ENCODE results near the gene PIGV.

Gene PIGV

DNA sequence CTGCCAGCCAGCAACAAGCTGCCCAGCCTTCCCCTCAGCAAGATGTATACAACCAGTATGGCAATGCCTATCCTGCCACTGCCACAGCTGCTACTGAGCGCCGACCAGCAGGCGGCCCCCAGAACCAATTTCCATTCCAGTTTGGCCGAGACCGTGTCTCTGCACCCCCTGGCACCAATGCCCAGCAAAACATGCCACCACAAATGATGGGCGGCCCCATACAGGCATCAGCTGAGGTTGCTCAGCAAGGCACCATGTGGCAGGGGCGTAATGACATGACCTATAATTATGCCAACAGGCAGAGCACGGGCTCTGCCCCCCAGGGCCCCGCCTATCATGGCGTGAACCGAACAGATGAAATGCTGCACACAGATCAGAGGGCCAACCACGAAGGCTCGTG is 13.3 kb upstream of the PIGV start:
- DNase-seq (ENCODE audit: low spot score): no peak

DNA sequence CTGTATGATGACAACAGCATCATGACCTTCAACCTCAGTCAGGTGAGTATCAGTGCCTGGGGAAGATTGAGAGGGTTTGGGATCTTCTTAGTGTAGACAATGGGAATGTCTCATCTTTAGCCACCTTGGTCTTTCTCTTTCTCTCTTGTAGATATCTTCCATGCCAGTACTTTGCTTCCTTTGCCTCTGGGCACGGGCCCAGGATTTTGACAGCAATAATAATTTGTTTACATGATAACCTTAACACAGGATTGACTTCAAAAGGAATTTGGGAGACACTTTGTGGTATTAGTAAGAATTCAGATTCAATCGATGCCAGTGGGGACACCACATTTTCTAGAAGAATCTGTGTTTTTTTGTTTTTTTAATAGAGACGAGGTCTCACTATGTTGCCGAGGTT is 12.1 kb upstream of the PIGV start:
- no peak for DNase-seq (ENCODE audit: low spot score)

DNA sequence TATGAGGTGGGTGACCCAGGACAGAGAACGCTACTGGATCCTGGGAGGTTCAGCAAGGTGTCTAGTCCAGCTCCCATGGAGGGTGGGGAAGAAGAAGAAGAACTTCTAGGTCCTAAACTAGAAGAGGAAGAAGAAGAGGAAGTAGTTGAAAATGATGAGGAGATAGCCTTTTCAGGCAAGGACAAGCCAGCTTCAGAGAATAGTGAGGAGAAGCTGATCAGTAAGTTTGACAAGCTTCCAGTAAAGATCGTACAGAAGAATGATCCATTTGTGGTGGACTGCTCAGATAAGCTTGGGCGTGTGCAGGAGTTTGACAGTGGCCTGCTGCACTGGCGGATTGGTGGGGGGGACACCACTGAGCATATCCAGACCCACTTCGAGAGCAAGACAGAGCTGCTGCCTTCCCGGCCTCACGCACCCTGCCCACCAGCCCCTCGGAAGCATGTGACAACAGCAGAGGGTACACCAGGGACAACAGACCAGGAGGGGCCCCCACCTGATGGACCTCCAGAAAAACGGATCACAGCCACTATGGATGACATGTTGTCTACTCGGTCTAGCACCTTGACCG is 8.6 kb upstream of the PIGV start:
- DNase-seq (ENCODE audit: low spot score): no peak

DNA sequence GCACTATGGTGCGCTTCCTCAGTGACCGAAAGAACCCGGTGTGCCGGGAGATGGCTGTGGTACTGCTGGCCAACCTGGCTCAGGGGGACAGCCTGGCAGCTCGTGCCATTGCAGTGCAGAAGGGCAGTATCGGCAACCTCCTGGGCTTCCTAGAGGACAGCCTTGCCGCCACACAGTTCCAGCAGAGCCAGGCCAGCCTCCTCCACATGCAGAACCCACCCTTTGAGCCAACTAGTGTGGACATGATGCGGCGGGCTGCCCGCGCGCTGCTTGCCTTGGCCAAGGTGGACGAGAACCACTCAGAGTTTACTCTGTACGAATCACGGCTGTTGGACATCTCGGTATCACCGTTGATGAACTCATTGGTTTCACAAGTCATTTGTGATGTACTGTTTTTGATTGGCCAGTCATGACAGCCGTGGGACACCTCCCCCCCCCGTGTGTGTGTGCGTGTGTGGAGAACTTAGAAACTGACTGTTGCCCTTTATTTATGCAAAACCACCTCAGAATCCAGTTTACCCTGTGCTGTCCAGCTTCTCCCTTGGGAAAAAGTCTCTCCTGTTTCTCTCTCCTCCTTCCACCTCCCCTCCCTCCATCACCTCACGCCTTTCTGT is 7.3 kb upstream of the PIGV start:
- DNase-seq (ENCODE audit: low spot score): no peak

DNA sequence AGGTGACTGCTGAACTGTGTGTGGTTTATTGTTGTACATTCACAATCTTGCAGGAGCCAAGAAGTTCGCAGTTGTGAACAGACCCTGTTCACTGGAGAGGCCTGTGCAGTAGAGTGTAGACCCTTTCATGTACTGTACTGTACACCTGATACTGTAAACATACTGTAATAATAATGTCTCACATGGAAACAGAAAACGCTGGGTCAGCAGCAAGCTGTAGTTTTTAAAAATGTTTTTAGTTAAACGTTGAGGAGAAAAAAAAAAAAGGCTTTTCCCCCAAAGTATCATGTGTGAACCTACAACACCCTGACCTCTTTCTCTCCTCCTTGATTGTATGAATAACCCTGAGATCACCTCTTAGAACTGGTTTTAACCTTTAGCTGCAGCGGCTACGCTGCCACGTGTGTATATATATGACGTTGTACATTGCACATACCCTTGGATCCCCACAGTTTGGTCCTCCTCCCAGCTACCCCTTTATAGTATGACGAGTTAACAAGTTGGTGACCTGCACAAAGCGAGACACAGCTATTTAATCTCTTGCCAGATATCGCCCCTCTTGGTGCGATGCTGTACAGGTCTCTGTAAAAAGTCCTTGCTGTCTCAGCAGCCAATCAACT is 6.4 kb upstream of the PIGV start:
- DNase-seq (ENCODE audit: low spot score): no peak

DNA sequence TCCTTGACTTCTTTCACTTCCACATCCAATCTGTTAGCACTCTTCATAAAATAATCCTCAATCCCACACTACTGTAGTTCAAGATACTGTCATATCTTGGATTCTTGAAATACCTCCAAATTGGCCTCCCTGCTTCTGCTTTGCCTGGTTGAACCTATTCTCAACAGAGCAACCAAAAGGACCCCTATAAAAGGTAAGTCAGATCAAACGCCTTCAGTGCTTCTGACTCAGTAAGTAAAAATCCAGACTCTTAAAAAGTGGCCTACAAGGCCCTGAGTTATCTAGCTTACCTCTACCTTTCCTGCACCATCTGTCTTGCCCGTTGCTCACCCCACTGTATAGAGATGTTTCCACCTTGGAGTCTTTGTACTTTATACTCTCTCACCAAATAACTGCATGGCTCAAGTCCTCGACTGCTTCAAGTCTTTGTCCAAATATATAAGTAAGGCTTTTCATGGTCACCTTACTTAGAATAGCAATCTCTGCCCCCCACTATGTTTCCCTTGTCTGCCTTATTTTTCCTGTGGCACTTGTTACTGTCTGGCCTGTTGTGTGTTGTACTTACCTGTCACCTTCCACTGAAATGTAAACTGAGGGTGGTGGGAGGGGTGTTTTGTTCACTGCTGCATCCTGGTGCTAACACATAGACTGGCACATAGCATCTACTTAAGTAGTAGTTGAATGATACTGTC is 5.1 kb upstream of the PIGV start:
- DNase-seq (ENCODE audit: low spot score): no peak

DNA sequence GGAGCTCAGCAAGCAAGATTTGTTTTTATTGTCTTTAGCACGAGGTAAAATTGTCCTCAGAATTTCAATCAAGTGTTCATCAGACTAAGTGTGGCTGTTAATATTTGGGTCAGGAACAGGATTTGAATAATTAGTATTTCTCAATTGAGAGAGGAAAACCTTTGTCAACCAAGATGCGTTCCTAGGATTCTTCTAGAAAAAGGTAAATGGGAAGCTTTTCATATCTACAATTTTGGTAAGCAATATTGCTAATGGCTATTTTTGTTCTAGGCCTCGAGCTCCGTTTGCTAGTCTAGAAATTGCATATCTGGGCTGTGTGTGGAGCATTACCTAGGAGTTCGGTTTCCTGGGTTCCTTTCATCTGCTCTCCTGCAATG is 4.1 kb upstream of the PIGV start:
- DNase-seq (ENCODE audit: low spot score): no peak

DNA sequence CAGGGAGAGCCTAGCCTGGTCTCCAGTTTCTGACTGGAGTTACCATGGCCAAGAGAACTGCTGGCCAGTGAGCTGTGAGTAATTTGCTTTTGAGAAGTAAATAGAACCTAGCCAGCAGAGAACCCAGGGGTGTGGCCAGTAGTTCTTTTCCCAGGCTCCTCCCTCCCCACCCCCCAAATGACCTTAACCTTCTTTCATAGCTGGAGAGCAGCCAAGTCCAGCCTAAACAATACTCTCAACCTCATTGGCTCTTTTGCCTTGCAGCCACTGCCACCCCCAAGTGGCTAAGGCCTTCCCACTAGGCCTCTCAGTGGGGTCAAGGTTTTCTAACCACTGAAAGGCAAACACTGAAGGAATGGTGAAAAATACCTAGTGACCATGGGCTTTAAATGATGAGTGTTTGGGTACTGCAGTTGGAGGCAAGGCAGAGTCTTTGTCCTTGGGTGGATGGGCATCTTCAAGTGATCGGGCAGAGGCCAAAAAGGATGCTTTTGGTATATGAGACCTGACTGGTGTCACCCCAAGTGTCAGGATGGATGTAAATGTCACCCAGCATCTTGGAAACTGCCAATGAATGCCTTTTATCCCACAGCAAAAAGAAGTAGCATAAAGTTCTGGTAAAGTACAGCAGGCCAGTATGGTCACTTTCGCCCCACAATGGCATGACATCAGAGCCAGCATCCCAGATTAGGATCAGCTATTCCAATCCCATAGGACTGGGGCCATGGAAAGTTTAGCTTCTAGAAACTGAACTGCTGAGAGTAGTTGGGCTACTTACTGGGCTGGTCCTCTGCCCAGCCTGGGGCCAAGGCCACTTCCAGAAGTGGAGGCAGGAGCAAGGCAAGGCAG is 3.5 kb upstream of the PIGV start:
- DNase-seq (ENCODE audit: low spot score): no peak

DNA sequence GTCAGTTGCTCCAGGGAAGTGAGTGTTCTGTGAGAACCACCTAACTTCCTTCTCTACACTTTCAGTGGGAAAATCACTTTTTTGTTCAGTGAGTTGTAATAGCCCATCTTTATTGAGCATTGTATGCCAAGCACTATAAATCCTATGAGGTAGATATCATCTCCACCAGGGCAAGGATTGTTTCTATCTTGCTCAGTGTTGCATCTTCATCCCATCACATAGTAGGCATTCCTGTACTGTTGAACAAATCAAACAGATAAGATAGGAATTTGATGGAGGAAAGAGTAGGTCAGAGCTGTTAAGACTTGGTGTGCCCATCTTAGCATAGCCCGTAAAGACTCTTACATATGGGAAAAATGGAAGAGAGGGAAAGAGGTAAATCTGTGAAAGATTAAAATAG is 2.9 kb upstream of the PIGV start:
- DNase-seq (ENCODE audit: low spot score): no peak

DNA sequence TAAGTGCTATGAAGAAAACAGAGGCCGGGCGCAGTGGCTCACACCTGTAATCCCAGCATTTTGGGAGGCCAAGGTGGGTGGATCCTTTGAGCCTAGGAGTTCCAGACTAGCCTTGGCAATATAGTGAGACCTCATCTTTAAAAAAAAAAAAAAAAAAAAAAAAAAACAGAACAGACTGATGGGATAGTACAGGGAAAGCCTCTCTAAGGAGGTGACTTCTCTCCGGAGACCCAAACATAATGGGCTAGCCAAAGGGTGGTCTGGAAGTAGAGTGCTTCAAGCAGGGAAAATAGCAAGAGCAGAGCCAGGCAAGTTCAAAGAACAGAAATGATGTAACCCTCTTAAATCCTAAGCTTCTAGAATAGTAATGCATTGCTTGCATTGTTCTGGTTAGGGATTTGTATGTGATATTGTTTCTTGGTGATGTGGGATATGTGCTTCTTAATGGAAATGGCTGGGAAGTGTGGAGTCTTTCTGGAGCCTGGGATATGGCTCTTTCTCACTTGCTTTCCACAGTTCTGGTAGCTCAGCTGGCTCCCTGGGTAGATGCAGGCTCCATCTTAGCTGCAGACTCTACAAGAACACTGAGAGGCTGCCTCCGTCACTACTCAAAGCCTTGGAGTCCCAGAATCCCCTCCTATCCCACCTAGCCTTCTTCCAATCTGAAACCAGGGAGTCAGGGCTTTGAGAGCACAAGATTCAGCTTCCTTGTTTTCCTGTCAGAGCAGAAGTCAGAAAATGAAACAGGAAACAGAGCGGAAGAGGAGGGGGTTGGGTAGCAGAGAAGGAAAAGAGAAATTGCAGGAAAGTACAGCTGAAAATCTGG is 1.9 kb upstream of the PIGV start:
- DNase-seq (ENCODE audit: low spot score): no peak

DNA sequence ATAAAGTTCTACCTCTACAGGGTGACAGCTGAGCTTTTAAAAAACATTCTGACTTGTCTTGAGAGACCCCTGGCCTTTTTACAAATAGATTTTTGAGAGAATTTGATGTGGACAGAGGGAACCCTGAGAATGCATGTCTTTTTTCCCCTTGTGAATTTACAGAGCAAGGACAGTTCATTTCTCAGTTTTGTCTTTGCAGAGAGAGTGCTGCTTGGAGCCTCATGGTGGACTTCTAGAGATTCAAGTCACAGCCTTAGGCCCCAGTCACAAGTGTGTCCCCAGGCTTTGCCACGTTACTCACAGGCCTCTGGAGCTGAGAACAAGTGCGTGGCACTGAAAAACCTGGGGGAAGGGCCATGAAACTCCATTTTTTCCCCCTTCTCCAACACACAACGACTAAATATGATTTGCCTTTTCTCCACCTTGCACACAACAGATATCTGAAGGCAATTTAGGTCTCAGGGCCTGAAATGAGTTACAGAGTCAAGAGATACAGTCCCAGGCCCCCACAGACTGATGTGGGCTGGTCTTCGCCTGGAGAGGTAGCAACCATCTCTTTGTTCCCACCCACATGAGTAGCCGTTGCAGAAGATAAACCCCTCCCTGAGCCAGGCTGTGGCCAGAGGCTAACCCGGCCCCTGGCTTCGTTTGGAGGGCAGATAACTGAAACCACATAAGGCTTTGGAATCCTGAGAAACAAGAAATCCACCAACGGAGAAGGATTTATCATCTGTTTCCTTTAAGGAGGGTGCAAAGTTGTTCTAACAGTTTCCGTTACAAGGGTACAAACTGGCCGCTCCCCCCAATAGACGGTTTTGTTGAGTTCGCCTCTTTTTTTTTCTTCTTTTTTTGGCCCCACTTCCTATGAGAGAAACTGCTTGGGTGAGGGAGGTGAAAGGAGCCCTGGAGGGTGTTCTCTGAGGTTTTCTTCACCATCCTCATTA is 1.0 kb upstream of the PIGV start:
- peak; percentile 90 for DNase-seq (ENCODE audit: low spot score)

DNA sequence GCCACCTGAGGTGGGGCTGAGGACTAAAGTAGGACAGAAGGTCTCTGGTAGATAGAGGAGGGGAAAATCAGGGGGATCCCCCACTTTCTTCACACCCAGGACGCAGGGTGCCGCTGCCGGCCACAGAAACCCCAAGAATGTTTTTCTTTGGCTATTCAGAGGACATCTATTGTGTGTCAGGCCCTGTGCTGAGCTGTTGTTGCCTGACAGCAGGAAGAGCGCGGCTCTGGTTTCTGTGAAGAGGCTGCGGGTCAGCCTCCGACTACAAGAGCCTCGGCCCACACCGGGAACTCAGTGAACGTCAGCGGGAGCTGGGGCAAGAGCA is 407 bp upstream of the PIGV start:
- DNase-seq (ENCODE audit: low spot score): no peak

DNA sequence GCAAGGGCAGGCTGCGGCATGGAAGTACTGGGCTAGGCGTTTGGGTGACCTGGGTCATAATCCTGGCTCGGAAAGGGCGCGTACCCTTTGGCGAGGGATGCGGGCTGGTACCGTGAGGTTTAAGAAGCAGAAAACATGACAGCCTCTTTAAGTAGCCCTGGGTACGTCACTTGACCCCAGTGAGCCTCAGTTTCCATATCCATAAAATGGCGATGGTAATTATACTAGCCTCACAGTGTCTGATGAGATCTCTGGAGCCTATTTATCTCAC is 700 bp downstream of the PIGV start:
- DNase-seq (ENCODE audit: low spot score): no peak

DNA sequence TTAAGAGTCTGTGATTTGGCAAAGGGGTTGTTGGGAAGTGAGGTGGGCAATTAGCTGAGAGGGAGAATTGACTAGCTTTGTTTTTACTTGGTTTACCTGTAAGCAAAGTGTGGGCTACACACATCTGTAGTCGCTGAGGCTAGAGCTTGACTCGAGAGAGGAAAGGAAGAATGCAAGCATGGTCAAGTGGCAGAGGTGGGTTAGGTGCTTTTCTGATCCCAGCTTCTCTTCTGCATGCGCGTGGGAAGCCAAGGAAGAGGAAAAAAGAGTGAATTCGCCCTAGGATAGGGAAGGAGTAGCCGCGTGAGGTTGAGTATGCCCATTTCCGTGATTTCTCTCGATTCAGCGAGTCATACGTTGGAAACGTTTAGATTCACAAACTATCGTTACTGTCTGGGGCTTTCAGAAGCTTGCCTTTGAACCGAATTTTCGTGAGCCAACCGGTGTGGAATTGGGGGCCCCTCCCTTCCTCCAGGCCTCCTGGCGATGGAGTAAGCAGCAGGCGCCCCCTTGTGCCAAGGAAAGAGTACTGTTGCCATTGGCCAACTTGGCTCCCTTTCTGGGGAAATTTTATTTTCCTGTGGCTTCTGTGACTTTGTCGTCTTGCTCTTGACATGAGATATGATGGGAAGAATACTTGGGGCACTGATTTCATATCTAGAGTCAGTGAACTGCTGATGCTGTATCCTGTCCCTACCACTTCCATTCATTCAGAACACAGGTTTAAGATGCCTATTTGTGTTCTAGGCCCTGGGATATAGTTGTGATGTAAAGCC is 1.3 kb downstream of the PIGV start:
- DNase-seq (ENCODE audit: low spot score): peak; percentile 88

DNA sequence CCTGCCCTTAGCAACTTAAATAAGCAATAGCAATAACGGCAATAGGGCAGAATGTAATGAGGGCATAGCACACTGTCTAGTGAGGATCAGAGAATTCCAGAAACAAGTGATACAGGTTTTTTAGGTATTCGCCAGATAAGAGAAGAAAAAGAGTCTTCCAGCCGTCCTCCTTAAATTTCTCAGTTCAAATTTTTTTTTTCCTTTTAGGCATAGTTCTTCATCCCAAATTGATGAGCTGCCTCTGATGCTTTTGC is 1.8 kb downstream of the PIGV start:
- no peak for DNase-seq (ENCODE audit: low spot score)

DNA sequence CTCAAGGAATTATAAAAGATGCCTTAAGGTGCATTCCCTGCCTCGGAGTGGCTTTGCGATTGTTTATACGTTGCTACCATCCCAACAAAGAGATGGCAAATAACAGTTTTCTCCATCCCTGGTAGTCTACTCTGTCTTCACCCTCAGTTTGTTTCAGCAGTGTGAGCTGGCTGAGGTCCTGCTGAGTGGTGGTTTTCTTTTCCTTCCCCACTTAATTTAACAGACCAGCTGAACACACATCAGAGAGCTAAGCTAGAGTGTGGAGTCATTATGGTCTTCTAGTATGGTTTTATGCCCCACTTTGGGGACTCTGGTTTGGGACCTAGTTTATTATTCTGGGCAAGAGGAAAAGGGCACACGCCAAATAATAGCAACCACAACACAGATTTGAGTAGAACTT is 2.2 kb downstream of the PIGV start:
- no peak for DNase-seq (ENCODE audit: low spot score)

DNA sequence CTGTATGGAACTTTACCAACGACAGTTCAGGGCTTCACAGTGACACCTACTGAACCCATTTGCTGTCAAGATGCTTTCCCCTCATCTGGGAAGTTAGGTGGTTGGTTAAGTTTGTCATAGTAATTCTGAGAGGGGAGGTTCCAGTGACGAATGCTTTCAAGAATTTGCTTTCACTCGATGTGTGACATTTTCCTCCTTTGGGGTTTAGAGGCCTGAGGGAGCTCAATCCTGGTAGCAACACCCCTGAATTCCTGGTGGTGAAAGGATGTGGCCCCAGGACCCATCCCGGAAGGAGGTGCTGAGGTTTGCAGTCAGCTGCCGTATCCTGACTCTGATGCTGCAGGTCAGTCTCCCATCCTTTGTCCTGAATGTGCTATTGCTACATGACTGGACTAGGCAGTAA is 2.8 kb downstream of the PIGV start:
- DNase-seq (ENCODE audit: low spot score): no peak

DNA sequence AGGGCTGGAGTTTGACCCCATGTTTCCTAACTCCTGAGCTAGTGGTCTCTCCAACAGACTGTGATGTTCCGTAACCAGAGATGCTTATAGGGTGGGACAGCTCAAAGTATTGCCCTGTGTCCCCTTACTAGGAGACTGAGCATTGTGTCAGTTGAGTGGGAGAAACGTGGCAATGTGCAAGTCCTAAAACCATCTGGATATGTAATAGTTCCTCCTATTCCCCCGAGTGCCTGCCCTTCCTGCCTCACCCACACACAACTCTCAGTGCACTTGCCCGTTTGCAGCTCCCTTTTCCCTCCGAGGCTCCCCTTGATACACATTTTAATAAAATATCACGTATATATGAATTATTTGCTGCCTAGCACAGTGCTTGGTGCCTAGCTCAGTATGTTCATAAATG is 3.4 kb downstream of the PIGV start:
- DNase-seq (ENCODE audit: low spot score): no peak

DNA sequence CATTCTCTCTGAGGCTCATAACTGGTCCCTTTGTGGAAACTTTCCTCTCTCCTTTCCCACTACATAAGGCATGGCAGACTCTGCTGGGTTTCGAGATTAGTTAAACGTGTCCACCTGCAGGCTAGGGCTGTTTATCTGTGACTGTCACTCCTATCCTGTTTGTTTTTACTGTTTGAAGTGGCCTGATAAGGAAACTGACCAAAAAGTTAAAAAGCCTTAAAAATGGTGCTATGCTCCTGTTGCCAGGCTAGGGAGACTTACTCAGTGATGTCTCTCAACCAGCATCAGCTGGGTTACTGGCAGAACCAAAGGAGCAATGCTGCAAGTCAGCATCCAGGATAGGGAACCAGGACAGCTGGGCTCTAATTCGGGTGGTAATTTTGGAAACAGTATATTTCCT is 3.9 kb downstream of the PIGV start:
- no peak for DNase-seq (ENCODE audit: low spot score)

DNA sequence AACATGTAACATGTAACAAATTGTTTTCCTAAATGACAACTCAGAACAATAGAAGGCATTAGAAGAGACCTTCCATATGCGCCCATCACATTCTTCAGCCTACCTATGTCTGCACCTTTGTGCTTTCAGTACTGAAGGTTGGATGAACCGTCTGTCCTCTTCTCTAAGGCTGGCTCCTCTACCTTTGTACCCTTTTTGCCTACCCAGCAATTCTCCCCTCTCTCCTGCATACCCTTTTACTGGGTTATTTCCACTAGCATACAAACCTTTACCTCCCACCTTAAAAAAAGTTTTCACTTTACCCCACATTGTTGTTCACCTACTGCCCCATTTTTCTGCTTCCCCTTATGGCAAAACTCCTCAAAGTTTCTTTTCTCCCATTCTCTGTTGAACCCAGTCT is 5.2 kb downstream of the PIGV start:
- no peak for DNase-seq (ENCODE audit: low spot score)

DNA sequence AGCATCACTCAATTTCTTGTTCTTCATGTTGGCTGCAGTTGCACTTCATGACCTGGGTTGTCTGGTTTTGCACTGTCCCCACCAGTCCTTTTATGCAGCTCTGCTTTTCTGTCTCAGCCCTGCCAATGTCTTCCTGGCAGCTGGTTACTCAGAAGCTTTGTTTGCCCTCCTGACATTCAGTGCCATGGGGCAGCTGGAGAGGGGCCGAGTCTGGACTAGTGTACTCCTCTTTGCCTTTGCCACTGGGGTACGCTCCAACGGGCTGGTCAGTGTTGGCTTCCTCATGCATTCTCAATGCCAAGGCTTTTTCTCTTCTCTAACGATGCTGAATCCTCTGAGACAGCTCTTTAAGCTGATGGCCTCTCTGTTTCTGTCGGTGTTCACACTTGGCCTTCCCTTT is 6.6 kb downstream of the PIGV start:
- DNase-seq (ENCODE audit: low spot score): no peak

Data from AG08395 (cell line).